Osteoblast (primary cell): ENCODE results near the gene ASIP. TPM values are rescaled to one million over a fixed set of nuclear protein-coding genes. Genes with fewer than 3 reads are reported as not detected.
"Not testable (repeated sequence)": the region's sequence is repeated elsewhere in the genome, so short reads cannot be mapped to it uniquely, and the experiment has no call there.

Experiments
- DNase-seq: peaks from one replicate; pipeline ENCODE4 v3.0.0; 2011; ENCODE audit warnings: low spot score, mixed read lengths; ENCODE audit not compliant: insufficient read length; ENCODE audit errors: missing footprints
- H2AFZ ChIP-seq: 2 replicates; pipeline ENCODE4 v1.6.0; 2011; ENCODE audit warnings: mild to moderate bottlenecking, low read length
- H3K27ac ChIP-seq: 2 replicates; pipeline ENCODE4 v1.5.1; 2011; ENCODE audit warnings: mild to moderate bottlenecking, low read depth, low read length, moderate library complexity
- H3K27me3 ChIP-seq: 2 replicates; pipeline ENCODE4 v1.6.0; 2012; ENCODE audit warnings: mild to moderate bottlenecking, control low read depth, inconsistent platforms, low read length, moderate library complexity; ENCODE audit not compliant: insufficient read depth
- H3K36me3 ChIP-seq: 2 replicates; pipeline ENCODE4 v1.5.1; 2011; ENCODE audit warnings: mild to moderate bottlenecking, low read length, control low read depth, moderate library complexity; ENCODE audit not compliant: insufficient read depth
- H3K4me1 ChIP-seq: 2 replicates; pipeline ENCODE4 v1.5.1; 2011; ENCODE audit warnings: mild to moderate bottlenecking, low read length, control low read depth, moderate library complexity; ENCODE audit not compliant: insufficient read depth
- H3K4me2 ChIP-seq: 2 replicates; pipeline ENCODE4 v1.6.0; 2011; ENCODE audit warnings: mild to moderate bottlenecking, low read length; ENCODE audit not compliant: insufficient read depth
- H3K4me3 ChIP-seq: fragments of 200-600 bp; sonication (generic); 3 replicates; pipeline ENCODE4 v1.5.1; 2012; ENCODE audit warnings: mild to moderate bottlenecking, low read length, inconsistent platforms; ENCODE audit not compliant: insufficient read depth
- H3K79me2 ChIP-seq: 2 replicates; pipeline ENCODE4 v1.6.0; 2012; ENCODE audit warnings: mild to moderate bottlenecking, low read length, control low read depth, inconsistent platforms; ENCODE audit not compliant: insufficient read depth
- H3K9me3 ChIP-seq: 2 replicates; pipeline ENCODE4 v1.5.1; 2011; ENCODE audit warnings: low read depth, low read length, control low read depth
- H4K20me1 ChIP-seq: 2 replicates; pipeline ENCODE4 v1.6.0; 2012; ENCODE audit warnings: mild to moderate bottlenecking, low read length, control low read depth; ENCODE audit not compliant: insufficient read depth
- CTCF ChIP-seq: IDR thresholded peaks from 2 replicates; pipeline ENCODE4 v1.5.1; 2011; ENCODE audit warnings: mild to moderate bottlenecking, low read depth, low read length, moderate library complexity; ENCODE audit errors: extremely low read depth
- total RNA-seq: library from RNA; depleted of rRNA; stranded (reverse); fragments of >200 nt; gene quantifications from 2 replicates; pipeline ENCODE4 v1.2.3, GENCODE V29; 2012

ASIP gene
- total RNA-seq, 1 donor, result not detected

DNA sequence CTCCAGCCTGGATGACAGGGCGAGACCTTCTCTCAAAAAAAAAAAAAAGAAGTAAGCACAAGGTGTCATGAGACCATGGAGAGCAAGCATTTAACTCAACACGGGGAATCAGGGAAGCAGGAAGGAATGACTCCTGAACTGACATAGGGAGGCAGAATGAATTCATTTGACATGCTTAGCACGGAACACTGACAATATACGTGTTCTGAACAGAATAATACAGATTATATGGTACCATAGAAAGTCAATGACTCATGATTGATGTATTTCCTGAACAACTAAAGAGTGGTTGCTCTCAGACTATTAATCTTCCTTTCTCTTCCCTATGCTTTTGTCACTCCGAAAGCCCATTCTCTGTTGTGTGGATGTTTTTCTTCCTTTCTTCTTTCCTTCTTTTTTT, 20.7 kb upstream of the ASIP start:
- Histone ChIP-seq H4K20me1 (no peaks in the 10 kb centered on the region), H3K4me1 (peaks cover 21% of the 10 kb centered on the region), H3K9me3 (no peaks in the 10 kb centered on the region), H3K27me3 (no peaks in the 10 kb centered on the region), H2AFZ (no peak overlapping the region), H3K36me3 (no peaks in the 10 kb centered on the region), H3K27ac (no peak overlapping the region), H3K79me2 (no peaks in the 10 kb centered on the region), H3K4me3 (no peak overlapping the region), H3K4me2 (peak overlapping the region; percentile 16)
- DNase-seq, result peak; percentile 87
- TF ChIP-seq CTCF, result no peak

DNA sequence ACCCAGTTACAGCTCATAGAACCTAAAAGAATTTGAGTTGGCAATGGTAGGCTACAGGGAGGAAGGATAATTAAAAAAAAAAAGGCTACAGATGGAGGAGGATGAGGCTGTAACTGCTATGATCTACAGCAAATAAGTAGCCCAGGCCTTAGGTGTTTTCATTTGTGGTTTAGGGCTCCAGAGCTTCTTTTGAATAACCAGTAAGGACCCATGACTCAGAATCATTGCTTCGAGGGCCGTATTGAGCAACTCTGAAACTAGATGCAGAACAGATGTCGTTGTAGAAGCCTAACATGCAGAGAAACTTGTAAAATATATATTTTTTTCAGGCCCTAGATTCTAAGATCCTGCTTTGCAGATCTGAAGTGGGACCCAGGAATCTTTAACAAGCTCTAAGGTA, 19.0 kb upstream of the ASIP start:
- peaks cover 12% of the 10 kb centered on the region for H3K4me1 ChIP-seq
- H3K9me3 ChIP-seq, result no peaks in the 10 kb centered on the region
- no peak for TF ChIP-seq CTCF
- no peaks in the 10 kb centered on the region for H4K20me1 ChIP-seq
- H3K36me3 ChIP-seq, result no peaks in the 10 kb centered on the region
- peak; percentile 95 for DNase-seq
- H3K79me2 ChIP-seq, result no peaks in the 10 kb centered on the region
- no peaks in the 10 kb centered on the region for H3K27me3 ChIP-seq
- H3K4me3 ChIP-seq, result no peak overlapping the region
- H2AFZ ChIP-seq, result no peak overlapping the region
- H3K4me2 ChIP-seq, result no peak overlapping the region
- no peak overlapping the region for H3K27ac ChIP-seq

- H3K4me2 ChIP-seq, DNase-seq, H3K4me3 ChIP-seq, H3K79me2 ChIP-seq, H3K27ac ChIP-seq, H4K20me1 ChIP-seq, H3K9me3 ChIP-seq, H3K27me3 ChIP-seq, H2AFZ ChIP-seq, H3K36me3 ChIP-seq: not testable (repeated sequence)
- H3K4me1 ChIP-seq, result peaks cover 12% of the 10 kb centered on the region
Observed at GRCh38 chr20:34224251-34224650, 17.0 kb upstream of the ASIP start.

GRCh38 chr20:34231634-34232033, 9.6 kb upstream of the ASIP start:
- no peaks in the 10 kb centered on the region for H3K4me1 ChIP-seq
- no peaks in the 10 kb centered on the region for H3K36me3 ChIP-seq
- H3K9me3 ChIP-seq, result no peaks in the 10 kb centered on the region
- H3K79me2 ChIP-seq, result no peaks in the 10 kb centered on the region
- no peak for DNase-seq
- no peak overlapping the region for H3K27ac ChIP-seq
- no peaks in the 10 kb centered on the region for H4K20me1 ChIP-seq
- H3K27me3 ChIP-seq, result no peaks in the 10 kb centered on the region
- no peak overlapping the region for H3K4me2 ChIP-seq
- no peak for TF ChIP-seq CTCF
- H2AFZ ChIP-seq, result no peak overlapping the region
- H3K4me3 ChIP-seq, result no peak overlapping the region
